ENCODE data around the gene ANKHD1.
A peak's percentile ranks its signal among the peaks of the same experiment; 100 is the strongest.

The ANKHD1 gene

DNA sequence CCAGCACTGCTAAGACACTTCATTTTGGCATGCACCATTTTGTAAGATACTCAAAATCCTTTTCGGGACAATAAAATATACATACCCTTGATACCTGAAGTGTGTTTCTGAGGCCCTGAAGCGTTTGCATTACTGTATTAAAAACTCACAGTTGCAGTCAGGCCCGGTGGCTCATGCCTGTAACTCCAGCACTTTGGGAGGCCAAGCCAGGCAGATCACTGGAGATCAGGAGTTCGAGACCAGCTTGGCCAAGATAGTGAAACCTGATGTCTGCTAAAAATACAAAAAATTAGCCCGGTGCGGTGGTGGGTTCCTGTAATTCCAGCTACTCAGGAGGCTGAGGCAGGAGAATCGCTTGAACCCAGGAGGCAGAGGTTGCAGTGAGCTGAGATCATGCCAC is 143.4 kb downstream of the ANKHD1 start:
- no peak for DNase-seq (ENCODE audit: low spot score)

DNA sequence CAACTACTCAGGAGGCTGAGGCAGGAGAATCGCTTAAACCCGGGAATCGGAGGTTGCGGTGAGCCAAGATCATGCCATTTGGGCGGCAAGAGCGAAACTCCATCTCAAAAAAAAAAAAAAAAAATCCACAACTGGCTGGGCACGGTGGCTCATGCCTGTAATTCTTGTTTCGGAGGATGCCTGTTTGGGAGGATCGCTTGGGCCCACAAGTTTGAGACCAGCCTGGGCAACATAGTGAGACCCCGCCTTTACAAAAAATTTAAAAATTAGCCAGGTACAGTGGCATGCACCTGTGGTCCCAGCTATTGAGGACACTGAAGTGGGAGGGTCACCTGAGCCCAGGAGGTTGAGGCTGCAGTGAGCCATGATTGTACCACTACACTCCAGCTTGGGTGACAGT is 144.0 kb downstream of the ANKHD1 start:
- no peak for DNase-seq (ENCODE audit: low spot score)

DNA sequence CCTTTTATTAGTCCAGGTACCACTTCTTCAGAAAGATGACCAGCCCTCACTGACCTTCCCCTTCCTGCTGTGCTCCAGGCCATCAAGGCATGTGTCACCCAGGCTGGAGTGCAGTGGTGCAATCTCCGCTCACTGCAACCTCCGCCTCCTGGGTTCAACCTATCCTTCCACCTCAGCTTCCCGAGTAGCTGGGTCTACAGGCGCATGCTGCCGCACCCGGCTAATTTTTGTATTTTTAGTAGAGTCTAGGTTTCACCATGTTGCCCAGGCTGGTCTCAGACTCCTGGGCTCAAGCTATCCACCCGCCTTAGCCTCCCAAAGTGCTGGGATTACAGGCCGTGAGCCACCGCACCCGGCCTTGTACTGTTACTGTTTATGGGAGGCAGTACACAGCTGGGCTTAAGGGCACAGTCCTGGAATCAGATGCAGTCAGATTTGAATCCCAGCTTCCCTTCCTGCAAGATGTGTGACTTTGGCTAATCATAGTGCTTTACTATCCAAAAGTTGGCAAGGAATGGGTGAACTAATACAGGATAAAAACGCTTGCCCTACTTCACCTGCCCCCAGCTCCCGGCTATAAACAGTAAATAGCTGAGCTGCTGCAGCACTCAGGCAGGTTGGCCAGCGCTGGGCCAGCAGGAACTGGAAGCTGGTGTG is 145.3 kb downstream of the ANKHD1 start:
- no peak for DNase-seq (ENCODE audit: low spot score)

DNA sequence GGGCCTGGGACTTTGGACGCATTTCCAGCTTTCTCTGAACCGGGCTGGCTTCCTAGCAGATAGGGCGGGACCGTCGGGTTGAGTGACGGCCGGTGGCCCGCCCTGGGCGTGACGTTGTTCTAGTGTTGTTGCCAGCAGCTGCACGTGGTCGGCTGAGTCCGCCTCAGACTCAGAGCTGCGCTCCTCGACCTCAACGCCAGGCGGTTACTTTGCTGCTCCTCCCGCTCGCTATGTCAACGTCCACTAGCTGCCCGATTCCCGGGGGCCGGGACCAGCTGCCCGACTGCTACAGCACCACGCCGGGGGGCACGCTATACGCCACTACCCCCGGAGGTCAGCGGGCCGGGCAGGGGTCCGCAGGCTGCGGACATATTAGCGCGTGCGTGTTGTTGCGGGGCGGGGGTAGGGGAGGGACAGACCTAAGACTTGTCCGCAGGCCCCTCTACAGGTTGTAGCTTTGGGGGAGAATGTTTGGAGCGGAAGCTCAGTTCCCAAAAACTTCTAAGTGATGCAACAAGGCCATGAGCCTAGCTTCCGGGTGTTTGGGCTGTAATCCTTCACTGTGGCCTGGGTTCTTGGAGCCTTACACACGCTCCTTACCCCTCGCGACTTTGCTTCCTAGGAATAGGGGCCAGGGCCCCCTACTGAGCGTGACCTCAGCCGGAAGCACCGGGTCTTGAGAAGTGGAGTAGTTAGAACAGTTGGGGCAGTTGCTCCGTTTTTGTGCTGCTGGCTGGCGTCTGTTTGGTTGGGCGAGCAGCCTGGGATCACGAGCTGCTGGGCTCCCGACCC is 146.1 kb downstream of the ANKHD1 start, which contains the start of gene EIF4EBP3:
Gene EIF4EBP3, plus strand, starts transcription at position 155 of the 792 bp plus-strand sequence. Its CDS starts 76 bp downstream, at position 231.
- peak; percentile 94 for DNase-seq (ENCODE audit: low spot score)

DNA sequence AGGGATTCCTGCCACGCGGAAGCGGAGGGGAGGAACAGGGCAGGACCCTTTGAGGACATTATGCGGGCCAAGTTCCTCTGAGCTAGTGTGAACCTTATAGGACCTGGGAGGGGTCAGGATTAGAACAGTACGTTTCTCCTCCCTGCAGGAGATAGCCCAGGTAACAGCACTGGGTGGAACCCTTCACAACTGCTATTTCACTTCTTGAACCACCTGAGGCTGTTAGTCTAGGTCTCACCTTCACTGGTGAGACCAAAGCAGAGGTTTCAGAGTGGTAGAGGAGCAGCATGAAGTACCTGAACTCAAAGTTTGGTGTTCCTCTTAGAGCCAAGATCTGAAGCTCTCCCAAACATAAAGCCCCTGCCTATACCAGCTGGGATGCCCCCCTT is 146.7 kb downstream of the ANKHD1 start:
- DNase-seq (ENCODE audit: low spot score): no peak

DNA sequence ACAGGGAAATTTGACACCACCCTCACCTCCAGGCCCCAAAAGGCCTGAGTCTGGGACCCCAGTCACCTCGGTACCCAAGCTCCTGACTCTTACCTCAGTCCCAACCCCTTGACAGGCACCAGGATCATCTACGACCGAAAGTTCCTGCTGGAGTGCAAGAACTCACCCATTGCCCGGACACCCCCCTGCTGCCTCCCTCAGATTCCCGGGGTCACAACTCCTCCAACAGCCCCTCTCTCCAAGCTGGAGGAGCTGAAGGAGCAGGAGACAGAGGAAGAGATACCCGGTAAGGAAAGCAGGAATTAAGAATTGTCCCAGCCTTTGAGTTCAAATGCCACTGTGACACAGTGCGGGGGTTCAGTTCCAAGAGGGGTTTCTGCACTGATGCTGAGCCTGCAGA is 147.2 kb downstream of the ANKHD1 start:
- no peak for DNase-seq (ENCODE audit: low spot score)

DNA sequence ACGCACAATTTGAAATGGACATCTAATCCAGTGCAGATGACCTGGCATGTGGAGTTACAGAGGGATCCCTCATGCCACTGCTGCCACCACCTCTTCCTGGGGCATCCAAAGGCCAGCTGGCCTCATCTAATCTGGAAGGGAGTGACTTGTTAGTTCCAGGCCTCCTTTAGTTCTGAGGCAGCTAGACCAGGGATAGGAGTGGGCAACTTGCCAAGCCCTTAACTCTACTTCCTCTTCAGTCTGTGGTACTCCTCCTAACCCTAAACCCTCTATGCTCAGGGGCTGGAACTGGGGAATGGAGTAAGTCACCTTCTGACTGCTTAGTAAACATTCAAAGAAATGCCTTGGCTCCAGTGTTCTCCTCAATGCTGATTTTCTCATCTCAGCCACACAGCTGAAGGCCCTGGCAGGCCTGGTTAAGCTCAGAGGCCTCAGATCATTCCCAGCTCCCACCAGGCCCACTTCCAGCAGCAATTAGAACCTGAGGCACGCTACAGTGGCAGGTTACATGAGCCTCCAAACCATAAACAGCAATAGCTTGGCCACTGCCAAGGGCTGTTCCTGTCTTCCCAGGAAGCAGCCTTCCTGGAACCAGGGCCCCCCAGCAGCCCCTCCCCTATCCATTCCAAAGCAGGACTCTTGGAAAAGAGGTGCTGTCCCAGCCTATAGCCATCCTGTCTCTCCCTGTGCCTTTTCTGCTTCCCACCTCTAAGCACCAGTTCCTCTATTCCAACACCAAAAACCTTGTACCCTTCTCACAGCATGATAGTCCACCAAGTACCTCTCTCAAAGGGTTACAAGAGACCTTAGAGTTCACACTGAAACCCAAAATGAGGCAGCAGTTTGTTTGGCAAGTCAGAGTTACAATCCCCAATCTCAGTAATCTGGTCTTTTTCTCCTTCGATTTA is 147.9 kb downstream of the ANKHD1 start:
- no peak for DNase-seq (ENCODE audit: low spot score)

DNA sequence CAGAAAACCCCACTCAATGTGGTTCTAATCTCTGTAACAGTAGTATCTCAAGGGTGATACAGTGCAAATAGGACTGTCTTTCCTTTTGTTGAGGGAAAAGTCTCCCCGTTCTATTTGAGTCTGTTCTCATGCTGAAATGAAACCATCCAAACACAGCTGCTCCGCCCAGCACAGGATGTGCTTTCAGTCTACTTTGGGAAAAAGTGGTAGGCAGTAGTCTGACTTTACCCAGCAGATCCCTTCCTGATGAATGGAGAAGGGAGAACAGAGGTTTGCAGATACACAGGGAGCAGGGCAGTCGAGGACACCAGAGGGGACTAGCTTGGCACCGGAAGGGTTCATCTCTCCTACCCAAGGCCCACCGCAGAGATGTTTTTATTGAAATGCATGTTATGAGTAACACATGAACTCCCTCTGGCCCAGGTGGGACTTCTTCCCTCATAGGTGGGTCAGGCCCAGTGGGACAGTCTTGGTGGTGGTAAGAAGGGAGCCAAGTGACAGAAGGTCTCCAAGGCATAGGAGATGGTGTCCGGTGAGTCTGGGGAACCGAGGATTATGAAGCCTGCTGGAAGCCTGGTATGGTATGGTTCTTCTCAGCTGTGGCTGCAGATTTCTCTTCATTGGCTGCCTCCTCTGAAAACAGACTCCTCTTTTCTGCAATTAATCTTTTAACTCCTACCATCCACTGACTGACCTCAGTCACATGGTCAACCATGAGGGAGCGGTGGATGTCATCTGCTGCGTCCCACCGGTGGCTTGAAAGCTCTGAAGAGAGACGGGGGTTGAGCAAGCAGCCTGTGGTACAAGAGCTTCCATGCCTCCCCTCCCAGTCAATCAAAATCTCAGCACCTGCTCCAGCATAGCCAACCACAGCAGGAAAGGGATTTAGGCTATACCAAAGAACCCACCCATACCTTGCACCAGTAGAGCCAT is 148.8 kb downstream of the ANKHD1 start:
- no peak for DNase-seq (ENCODE audit: low spot score)

DNA sequence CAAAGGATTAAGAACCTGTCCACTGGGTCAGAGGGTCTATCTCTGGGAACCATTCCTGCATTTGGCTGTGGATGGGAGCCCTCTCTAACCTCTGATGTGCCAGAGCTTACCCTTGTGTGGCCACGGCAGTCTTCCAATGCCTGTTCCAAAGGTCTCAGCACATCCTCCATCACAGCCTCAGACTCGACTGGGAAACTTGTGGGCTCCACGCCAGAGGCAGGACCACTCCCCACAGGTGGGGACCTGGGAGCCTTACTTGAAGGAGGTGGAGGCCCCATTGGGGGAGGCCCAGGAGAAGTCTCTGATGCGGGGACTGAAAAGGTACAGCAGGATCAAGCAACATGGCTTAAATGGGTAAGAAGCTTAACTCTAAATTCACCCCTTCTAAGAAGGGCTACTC is 150.2 kb downstream of the ANKHD1 start:
- DNase-seq (ENCODE audit: low spot score): no peak

DNA sequence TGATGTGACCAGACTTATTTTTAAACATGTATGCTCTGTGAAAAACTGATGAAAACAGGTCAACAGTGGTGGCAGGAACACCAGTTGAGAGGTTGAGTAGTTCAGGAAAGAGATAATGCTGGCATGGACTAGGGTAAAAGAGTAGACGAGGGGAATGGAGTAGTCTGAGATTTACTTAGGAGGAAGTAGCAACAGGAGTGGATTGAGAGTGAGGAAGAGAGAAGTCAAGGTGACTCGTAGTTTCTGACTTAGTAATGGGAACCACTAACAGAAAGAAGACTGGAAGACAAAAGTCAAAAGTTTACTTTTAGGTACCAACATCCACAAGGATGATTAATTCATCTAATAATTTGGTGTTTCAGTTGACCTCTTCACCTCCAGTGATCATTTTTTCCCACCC is 152.0 kb downstream of the ANKHD1 start:
- no peak for DNase-seq (ENCODE audit: low spot score)

DNA sequence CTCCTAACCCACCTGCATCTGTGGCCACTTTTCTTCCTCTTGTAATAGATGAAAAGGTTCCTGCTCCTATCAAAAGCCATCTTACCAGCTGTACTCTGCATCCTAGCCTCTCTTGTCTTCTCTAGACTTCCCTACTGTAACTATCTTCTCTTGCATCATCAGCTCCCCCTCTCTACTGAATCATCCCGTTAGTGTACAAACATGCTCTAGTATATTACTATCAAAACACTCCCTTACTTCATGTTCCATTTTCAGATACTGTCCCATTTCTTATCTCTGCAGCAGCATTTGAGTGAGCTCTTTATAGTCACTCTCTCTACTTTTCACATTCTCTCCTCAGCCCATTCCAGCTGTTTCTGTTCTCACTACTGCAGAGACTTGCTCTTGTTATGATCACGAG is 152.8 kb downstream of the ANKHD1 start:
- no peak for DNase-seq (ENCODE audit: low spot score)

DNA sequence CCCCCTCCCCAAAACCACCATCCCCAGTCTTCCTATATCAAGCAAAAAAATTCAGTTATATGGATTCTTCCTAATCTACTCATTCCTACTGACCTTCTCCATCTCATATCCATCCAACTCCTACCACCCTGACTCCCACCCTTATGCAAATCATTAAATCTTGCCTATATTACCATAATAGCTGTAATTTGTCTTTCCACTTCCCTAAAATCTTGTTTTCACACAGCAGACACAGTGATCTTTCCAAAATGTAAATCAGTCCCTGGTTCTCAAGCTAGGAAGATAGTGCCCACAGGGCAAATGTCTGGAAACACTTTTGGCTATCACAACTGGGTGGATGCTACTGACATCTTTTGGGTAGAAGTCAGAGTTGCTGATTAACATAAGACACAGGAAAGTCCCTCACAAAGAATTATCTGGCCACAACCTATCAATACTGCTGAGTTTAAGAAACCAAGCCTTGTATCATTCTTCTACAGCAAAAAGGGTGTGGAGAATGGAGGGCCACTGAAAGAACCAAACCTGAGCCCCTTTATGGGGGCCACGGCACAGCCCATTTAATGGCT is 154.2 kb downstream of the ANKHD1 start:
- DNase-seq (ENCODE audit: low spot score): no peak

DNA sequence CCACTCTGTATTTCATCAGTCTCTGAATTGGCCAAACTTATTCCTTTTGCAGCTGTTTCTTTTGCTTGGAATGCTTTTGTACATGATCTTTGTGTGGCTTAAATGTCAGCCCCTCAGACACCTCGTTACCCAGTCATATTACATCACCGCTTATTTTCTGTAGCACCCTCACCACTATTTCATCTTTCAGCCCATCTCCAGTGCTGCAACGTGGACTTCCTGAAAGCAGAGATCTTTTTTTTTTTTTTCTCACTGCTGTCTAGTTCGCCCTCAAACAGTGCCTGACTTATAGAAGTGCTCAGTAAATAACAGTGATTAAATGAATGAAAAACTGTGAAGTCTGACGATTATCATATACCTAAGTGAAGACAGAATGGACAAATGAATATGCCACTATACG is 154.8 kb downstream of the ANKHD1 start:
- DNase-seq (ENCODE audit: low spot score): no peak

DNA sequence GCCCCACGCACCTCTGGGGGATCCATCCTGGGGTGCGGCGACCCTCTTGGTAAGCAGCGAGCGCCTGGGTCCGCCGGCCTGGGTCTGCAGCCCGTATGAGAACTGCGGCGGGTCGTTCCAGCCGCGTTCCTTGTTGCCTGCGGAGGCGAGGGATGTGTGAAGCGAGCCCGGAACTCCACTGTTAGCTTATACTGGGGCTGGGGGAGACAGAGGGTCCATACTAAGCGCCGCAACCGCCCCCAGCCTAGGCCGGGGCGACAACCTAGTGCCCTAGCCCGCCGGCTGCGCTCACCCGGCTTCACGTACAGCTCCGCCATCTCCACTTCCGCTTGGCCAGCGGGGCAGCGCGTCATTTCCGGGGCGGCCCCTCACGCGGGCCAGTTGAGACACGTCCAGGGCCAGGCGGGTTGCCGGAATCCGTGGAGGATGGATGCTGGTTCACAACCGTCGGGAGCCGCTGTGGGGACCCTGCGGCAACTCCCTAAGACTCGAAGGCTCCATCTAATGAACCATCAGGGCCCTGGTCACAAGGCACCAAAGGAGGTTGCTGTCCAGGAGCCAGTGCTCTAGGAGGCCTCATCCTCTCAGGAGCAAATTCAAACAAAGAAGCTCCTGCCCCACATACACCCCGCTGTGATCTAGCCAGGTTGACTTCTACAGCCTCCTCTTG is 155.6 kb downstream of the ANKHD1 start, which contains the start of gene SRA1:
Gene SRA1, minus strand, starts transcription at position 338 of the 670 bp plus-strand sequence. Its CDS starts 21 bp downstream, at position 317.
- peak; percentile 95 for DNase-seq (ENCODE audit: low spot score)

DNA sequence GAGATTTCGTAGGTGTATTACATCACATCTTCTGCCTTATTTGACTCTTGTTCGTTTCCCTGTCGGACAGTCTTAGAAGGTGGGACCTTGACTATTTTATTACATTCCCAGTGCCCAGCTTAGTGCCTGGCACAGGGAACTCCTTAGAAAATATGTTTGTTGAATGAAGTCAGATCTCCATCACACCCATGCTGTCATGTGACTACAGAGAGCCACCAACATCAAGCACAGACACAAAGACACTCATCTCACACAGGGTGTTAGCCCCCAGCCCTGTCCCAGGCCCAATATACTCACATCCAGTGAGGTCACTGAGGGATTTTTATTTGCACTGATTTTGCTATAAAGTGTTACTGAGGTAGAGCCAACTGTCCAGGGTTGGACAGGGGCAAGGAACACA is 156.3 kb downstream of the ANKHD1 start:
- DNase-seq (ENCODE audit: low spot score): no peak

DNA sequence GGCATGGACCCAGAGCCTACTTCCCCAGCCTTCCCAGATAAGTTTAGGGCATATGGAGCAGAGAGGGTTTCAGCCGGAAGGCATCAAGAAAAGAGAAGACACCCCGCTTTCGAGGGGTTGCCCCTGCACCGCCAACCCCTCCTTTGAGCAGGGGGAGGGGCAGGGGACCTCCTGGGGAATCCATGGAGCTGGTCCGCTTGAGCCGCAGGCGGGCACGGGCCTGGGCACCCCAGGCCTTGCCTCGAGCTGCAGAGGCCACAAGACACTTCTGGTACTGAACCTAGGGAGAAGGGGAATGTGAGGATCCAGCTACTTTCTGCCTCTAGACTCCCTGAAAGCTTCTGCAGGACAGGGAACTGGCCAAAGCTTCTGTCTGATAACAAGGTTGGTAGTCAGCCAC is 156.9 kb downstream of the ANKHD1 start:
- DNase-seq (ENCODE audit: low spot score): no peak

DNA sequence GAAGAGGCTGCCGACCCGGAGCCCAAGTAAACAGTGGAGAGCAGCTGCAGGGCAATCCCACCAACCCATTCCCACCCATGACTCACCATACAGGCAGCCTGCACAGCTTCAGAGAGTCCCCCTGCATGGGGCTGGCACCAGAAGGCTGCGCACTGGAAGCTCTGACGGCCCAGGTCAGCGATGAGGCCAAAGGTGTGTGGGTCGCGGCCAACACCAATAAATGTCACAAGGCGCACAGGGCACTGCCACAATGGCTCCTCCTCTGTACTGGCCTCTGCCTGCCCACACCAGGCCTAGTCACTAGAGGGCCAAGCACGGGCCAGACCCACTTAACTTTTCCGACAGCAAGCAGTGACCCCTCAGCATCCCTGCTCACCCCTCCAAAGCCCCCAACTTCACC is 158.6 kb downstream of the ANKHD1 start:
- DNase-seq (ENCODE audit: low spot score): no peak

DNA sequence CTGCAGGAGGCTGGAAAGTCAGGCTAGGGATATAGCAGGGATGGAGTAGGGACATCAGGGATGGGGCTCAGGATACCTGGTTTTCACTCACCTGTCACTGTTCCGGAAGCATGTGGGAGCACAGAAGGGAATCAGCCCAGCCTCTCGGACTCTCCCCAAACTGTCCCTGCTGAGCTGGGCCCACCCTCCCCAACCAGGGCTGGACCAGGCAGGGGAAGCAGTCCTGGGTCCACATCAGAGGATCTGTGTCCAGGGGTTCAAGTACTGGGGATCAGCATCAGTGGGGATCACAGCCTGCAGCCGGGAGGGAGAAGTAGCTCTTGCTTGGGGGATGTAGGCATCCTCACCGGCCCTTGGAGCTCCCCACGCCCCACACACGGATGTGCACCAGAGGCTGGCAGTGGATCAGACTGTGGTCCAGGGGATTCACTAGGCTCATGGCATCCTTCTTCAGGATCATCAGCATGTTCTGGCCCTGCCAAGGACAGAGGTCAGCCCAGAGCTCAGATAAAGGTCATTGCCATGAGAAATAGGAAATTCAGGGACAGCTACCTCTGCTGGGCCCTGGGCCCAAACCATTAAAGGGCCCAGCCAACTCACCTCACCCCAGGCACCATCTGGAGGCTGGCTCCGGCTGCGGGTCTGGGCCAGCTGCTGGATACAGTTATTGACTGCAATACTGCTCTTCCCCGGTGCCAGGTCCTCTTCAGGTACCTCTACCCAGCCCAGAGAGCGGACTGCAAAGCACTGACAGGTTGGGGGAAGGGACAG is 160.3 kb downstream of the ANKHD1 start:
- DNase-seq (ENCODE audit: low spot score): no peak

DNA sequence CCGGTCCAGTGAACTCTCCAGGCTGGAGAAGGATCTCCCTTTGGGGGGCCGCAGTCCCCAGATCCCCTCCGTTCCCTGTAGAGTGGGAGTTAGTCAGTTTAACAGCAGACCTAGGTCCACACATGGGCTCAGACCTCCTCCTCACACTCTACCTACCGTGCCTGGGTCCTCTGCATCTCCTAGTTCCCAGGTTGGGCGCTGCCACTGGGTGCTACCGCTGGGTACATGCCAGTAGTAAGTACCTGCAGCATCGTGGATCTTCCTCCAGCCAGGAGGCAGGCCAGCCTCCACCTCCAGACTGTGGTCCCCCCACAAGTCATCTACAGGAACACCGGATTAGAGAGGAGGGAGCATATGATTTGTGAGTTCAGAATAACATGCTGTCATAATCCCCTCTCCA is 162.0 kb downstream of the ANKHD1 start:
- DNase-seq (ENCODE audit: low spot score): no peak
